Activated naive CD8-positive, alpha-beta T cell treated with anti-CD3 and anti-CD28 coated beads, Interleukin-2, amount 50 U/mL, for 24 hours (primary cell): ENCODE measurements around the gene NRBF2.

Source experiments
- ATAC-seq: fragments of 150-1000 bp; cut with Tn5 transposase; one replicate; pipeline ENCODE4 v1.10.0; 2021
- DNase-seq: peaks from one replicate; pipeline ENCODE4 v3.0.0; 2021
- H3K27ac Mint-ChIP-seq: one replicate; pipeline ENCODE4 v1.8.0; 2021; ENCODE audit warnings: mild to moderate bottlenecking, mixed read lengths
- H3K27me3 Mint-ChIP-seq: one replicate; pipeline ENCODE4 v1.8.0; 2021; ENCODE audit warnings: mixed read lengths
- H3K36me3 Mint-ChIP-seq: one replicate; pipeline ENCODE4 v1.8.0; 2021; ENCODE audit warnings: low read depth, mixed read lengths
- H3K4me1 Mint-ChIP-seq: one replicate; pipeline ENCODE4 v1.8.0; 2021; ENCODE audit warnings: mixed read lengths
- H3K4me3 Mint-ChIP-seq: one replicate; pipeline ENCODE4 v1.8.0; 2021; ENCODE audit warnings: mild to moderate bottlenecking, moderate library complexity, mixed read lengths
- H3K9me3 Mint-ChIP-seq: one replicate; pipeline ENCODE4 v1.8.0; 2021; ENCODE audit warnings: mixed read lengths

NRBF2 gene

GRCh38 chr10:63165249-63165648 is 32.1 kb downstream of the NRBF2 start:
- no peak overlapping the region for H3K27ac Mint-ChIP-seq

GRCh38 chr10:63166742-63167258 is 33.7 kb downstream of the NRBF2 start:
- peaks cover 31% of the 10 kb centered on the region for H3K4me1 Mint-ChIP-seq
- H3K4me3 Mint-ChIP-seq: no peak overlapping the region
- no peaks in the 10 kb centered on the region for H3K27me3 Mint-ChIP-seq
- peak; percentile 65 for ATAC-seq
- DNase-seq: no peak
- H3K36me3 Mint-ChIP-seq: peaks cover 29% of the 10 kb centered on the region
- no peak overlapping the region for H3K27ac Mint-ChIP-seq
- no peaks in the 10 kb centered on the region for H3K9me3 Mint-ChIP-seq

More at GRCh38 chr10:63165249-63165648, 32.1 kb downstream of the NRBF2 start:
- Mint-ChIP-seq H3K36me3 (peaks cover 18% of the 10 kb centered on the region), H3K9me3 (no peaks in the 10 kb centered on the region), H3K4me3 (no peak overlapping the region), H3K27me3 (no peaks in the 10 kb centered on the region), H3K4me1 (peaks cover 16% of the 10 kb centered on the region)
- no peak for DNase-seq
- ATAC-seq: no peak

- H3K27me3 Mint-ChIP-seq: no peaks in the 10 kb centered on the region
- no peak overlapping the region for H3K4me3 Mint-ChIP-seq
- H3K27ac Mint-ChIP-seq: peak overlapping the region; percentile 6
- H3K4me1 Mint-ChIP-seq: peaks cover 53% of the 10 kb centered on the region
- DNase-seq (no peak), ATAC-seq (no peak)
- H3K9me3 Mint-ChIP-seq: no peaks in the 10 kb centered on the region
- H3K36me3 Mint-ChIP-seq: peaks cover 41% of the 10 kb centered on the region
Observed at GRCh38 chr10:63168821-63169462, 35.8 kb downstream of the NRBF2 start.

GRCh38 chr10:63169624-63170023 is 36.5 kb downstream of the NRBF2 start:
- H3K4me1 Mint-ChIP-seq: peaks cover 59% of the 10 kb centered on the region
- DNase-seq: no peak
- peaks cover 44% of the 10 kb centered on the region for H3K36me3 Mint-ChIP-seq
- H3K9me3 Mint-ChIP-seq: no peaks in the 10 kb centered on the region
- H3K4me3 Mint-ChIP-seq: no peak overlapping the region
- no peak for ATAC-seq
- peak overlapping the region; percentile 52 for H3K27ac Mint-ChIP-seq
- no peaks in the 10 kb centered on the region for H3K27me3 Mint-ChIP-seq

GRCh38 chr10:63171255-63171855 is 38.2 kb downstream of the NRBF2 start:
- Mint-ChIP-seq H3K36me3 (peaks cover 54% of the 10 kb centered on the region), H3K4me3 (no peak overlapping the region), H3K27ac (peak overlapping the region; percentile 53), H3K9me3 (no peaks in the 10 kb centered on the region), H3K4me1 (peaks cover 63% of the 10 kb centered on the region), H3K27me3 (no peaks in the 10 kb centered on the region)
- ATAC-seq (no peak), DNase-seq (no peak)

- Mint-ChIP-seq H3K36me3 (peaks cover 57% of the 10 kb centered on the region), H3K4me3 (no peak overlapping the region), H3K4me1 (peaks cover 67% of the 10 kb centered on the region), H3K27ac (peak overlapping the region; percentile 53), H3K9me3 (no peaks in the 10 kb centered on the region), H3K27me3 (no peaks in the 10 kb centered on the region)
- ATAC-seq (no peak), DNase-seq (no peak)
Observed at GRCh38 chr10:63171926-63172325, 38.8 kb downstream of the NRBF2 start.

GRCh38 chr10:63173468-63174232 is 40.5 kb downstream of the NRBF2 start:
- DNase-seq (no peak), ATAC-seq (peak; percentile 99)
- Mint-ChIP-seq H3K27me3 (no peaks in the 10 kb centered on the region), H3K4me3 (peak overlapping the region; percentile 14), H3K9me3 (no peaks in the 10 kb centered on the region), H3K4me1 (peaks cover 68% of the 10 kb centered on the region), H3K27ac (peak overlapping the region; percentile 91), H3K36me3 (peaks cover 62% of the 10 kb centered on the region)

- Mint-ChIP-seq H3K9me3 (no peaks in the 10 kb centered on the region), H3K4me1 (peaks cover 52% of the 10 kb centered on the region), H3K4me3 (no peak overlapping the region), H3K36me3 (peaks cover 54% of the 10 kb centered on the region), H3K27ac (no peak overlapping the region), H3K27me3 (no peaks in the 10 kb centered on the region)
- DNase-seq (no peak), ATAC-seq (no peak)
Observed at GRCh38 chr10:63175534-63175933, 42.4 kb downstream of the NRBF2 start.

GRCh38 chr10:63192826-63193225 is 59.7 kb downstream of the NRBF2 start:
- H3K9me3 Mint-ChIP-seq: no peaks in the 10 kb centered on the region
- H3K4me1 Mint-ChIP-seq: no peaks in the 10 kb centered on the region
- no peak overlapping the region for H3K4me3 Mint-ChIP-seq
- no peaks in the 10 kb centered on the region for H3K27me3 Mint-ChIP-seq
- DNase-seq: no peak
- no peak overlapping the region for H3K27ac Mint-ChIP-seq
- ATAC-seq: no peak
- peaks cover 44% of the 10 kb centered on the region for H3K36me3 Mint-ChIP-seq

- Mint-ChIP-seq H3K36me3 (peaks cover 36% of the 10 kb centered on the region), H3K9me3 (no peaks in the 10 kb centered on the region), H3K27ac (no peak overlapping the region), H3K27me3 (no peaks in the 10 kb centered on the region), H3K4me3 (no peak overlapping the region), H3K4me1 (no peaks in the 10 kb centered on the region)
- DNase-seq (no peak), ATAC-seq (no peak)
Observed at GRCh38 chr10:63197344-63198092, 64.4 kb downstream of the NRBF2 start.

- DNase-seq (no peak), ATAC-seq (no peak)
- peaks cover 6% of the 10 kb centered on the region for H3K4me1 Mint-ChIP-seq
- H3K27ac Mint-ChIP-seq: no peak overlapping the region
- no peaks in the 10 kb centered on the region for H3K27me3 Mint-ChIP-seq
- no peak overlapping the region for H3K4me3 Mint-ChIP-seq
- peaks cover 29% of the 10 kb centered on the region for H3K36me3 Mint-ChIP-seq
- H3K9me3 Mint-ChIP-seq: no peaks in the 10 kb centered on the region
Observed at GRCh38 chr10:63199716-63200115, 66.6 kb downstream of the NRBF2 start.

GRCh38 chr10:63200431-63200830 is 67.3 kb downstream of the NRBF2 start:
- Mint-ChIP-seq H3K27me3 (no peaks in the 10 kb centered on the region), H3K9me3 (no peaks in the 10 kb centered on the region), H3K4me3 (no peak overlapping the region), H3K36me3 (peaks cover 34% of the 10 kb centered on the region), H3K4me1 (peaks cover 12% of the 10 kb centered on the region), H3K27ac (no peak overlapping the region)
- ATAC-seq (no peak), DNase-seq (no peak)

GRCh38 chr10:63201118-63201517 is 68.0 kb downstream of the NRBF2 start:
- Mint-ChIP-seq H3K36me3 (peaks cover 34% of the 10 kb centered on the region), H3K4me3 (no peak overlapping the region), H3K27me3 (no peaks in the 10 kb centered on the region), H3K9me3 (no peaks in the 10 kb centered on the region), H3K4me1 (peaks cover 16% of the 10 kb centered on the region), H3K27ac (no peak overlapping the region)
- no peak for DNase-seq
- no peak for ATAC-seq
